OCI-LY7 (cell line): ENCODE measurements around the gene VPS37C. TPM values are rescaled to one million over a fixed set of nuclear protein-coding genes. Genes with fewer than 3 reads are reported as not detected.
A peak's percentile ranks its signal among the peaks of the same experiment; 100 is the strongest.

ENCODE experiments used
- BruUV-seq: library from RNA; stranded (reverse); fragments of 400-500 nt; replicated peaks from 2 replicates; lab custom pipeline; 2021; lab: Mats Ljungman, UMichigan
- CTCF ChIA-PET: fragments of 300-600 bp; sonication (Branson Sonifier 250); formaldehyde crosslinking; loops from one replicate; lab custom pipeline; 2022; ENCODE audit warnings: antibody characterized with exemption; ENCODE audit not compliant: unreplicated experiment; lab: Charles Lee
- POLR2A ChIA-PET: fragments of 300-600 bp; sonication (Branson Sonifier 250); formaldehyde crosslinking; loops from one replicate; lab custom pipeline; 2022; ENCODE audit warnings: antibody characterized with exemption; lab: Charles Lee
- DNase-seq: peaks from one replicate; pipeline ENCODE4 v3.0.0-alpha.2; 2015; ENCODE audit warnings: low spot score
- H2AFZ ChIP-seq: fragments of 200-600 bp; sonication (generic), shearing (Covaris generic); 2 replicates; pipeline ENCODE4 v1.6.1; 2014; ENCODE audit warnings: mild to moderate bottlenecking, antibody characterized with exemption, low read length, moderate library complexity
- H3K27ac ChIP-seq: fragments of 200-600 bp; sonication (generic); 2 replicates; pipeline ENCODE4 v1.5.1; 2014; ENCODE audit warnings: mixed run types, low read depth, mild to moderate bottlenecking, moderate library complexity, low read length, inconsistent platforms; ENCODE audit not compliant: poor library complexity, severe bottlenecking
- H3K36me3 ChIP-seq: fragments of 200-600 bp; sonication (generic); 2 replicates; pipeline ENCODE4 v1.6.1; 2014; ENCODE audit warnings: mild to moderate bottlenecking, antibody characterized with exemption, low read length, moderate library complexity, mixed read lengths; ENCODE audit not compliant: insufficient read depth
- H3K4me1 ChIP-seq: fragments of 200-600 bp; sonication (generic); 2 replicates; pipeline ENCODE4 v1.5.1; 2014; ENCODE audit warnings: mild to moderate bottlenecking, low read length; ENCODE audit not compliant: insufficient read depth, poor library complexity, severe bottlenecking
- H3K4me2 ChIP-seq: fragments of 200-600 bp; sonication (generic); 2 replicates; pipeline ENCODE4 v1.6.1; 2014; ENCODE audit warnings: mild to moderate bottlenecking, low read length
- H3K4me3 ChIP-seq: fragments of 200-600 bp; sonication (generic); 2 replicates; pipeline ENCODE4 v1.5.1; 2014; ENCODE audit warnings: mild to moderate bottlenecking, low read depth, low read length; ENCODE audit not compliant: poor library complexity, severe bottlenecking
- H3K79me2 ChIP-seq: fragments of 200-600 bp; sonication (generic); 2 replicates; pipeline ENCODE4 v1.6.1; 2016; ENCODE audit warnings: low read depth, mild to moderate bottlenecking, low read length, moderate library complexity, mixed read lengths; ENCODE audit not compliant: insufficient read depth
- H3K9me2 ChIP-seq: fragments of 200-600 bp; sonication (generic); 2 replicates; pipeline ENCODE4 v1.6.1; 2016; ENCODE audit warnings: mild to moderate bottlenecking, low read length, mixed read lengths; ENCODE audit not compliant: insufficient read depth
- H3K9me3 ChIP-seq: fragments of 200-600 bp; sonication (generic); 2 replicates; pipeline ENCODE4 v1.6.1; 2014; ENCODE audit warnings: mild to moderate bottlenecking, mixed run types, low read length, mixed read lengths
- H4K20me1 ChIP-seq: fragments of 200-600 bp; sonication (generic); 2 replicates; pipeline ENCODE4 v1.6.1; 2014; ENCODE audit warnings: mild to moderate bottlenecking, antibody characterized with exemption, low read length, moderate library complexity, mixed read lengths; ENCODE audit not compliant: insufficient read depth
- EZH2phosphoT487 ChIP-seq: fragments of 200-600 bp; sonication (generic); IDR thresholded peaks from 2 replicates; pipeline ENCODE4 v1.6.1; 2018; ENCODE audit warnings: low read depth, borderline replicate concordance, mild to moderate bottlenecking, mixed run types, antibody characterized with exemption, low read length, moderate library complexity, mixed read lengths
- intact Hi-C: fragments of 100-400 bp; cut with micrococcal nuclease; formaldehyde crosslinking; loops from one replicate; pipeline ENCODE4 v1.10.0; 2022; ENCODE audit not compliant: unreplicated experiment
- total RNA-seq, 2 experiments: library from RNA; depleted of rRNA in 1 of 2; stranded (reverse); fragments of >200 nt in 1 of 2; shearing (Covaris generic) in 1 of 2; gene quantifications; 2 replicates each; pipeline ENCODE4 v1.2.3, GENCODE V29; 2014 to 2022
- TF ChIP-seq, protein P1 (sequence below): fragments of 200-600 bp; sonication (generic); conservative IDR thresholded peaks from 2 replicates; pipeline ENCODE4 v1.5.1; 2014; ENCODE audit warnings: mild to moderate bottlenecking, antibody characterized with exemption, low read length, moderate library complexity, mixed read lengths

VPS37C gene
- total RNA-seq, 2 experiments from 2014 or later = 10.3 to 12.8 TPM

DNA sequence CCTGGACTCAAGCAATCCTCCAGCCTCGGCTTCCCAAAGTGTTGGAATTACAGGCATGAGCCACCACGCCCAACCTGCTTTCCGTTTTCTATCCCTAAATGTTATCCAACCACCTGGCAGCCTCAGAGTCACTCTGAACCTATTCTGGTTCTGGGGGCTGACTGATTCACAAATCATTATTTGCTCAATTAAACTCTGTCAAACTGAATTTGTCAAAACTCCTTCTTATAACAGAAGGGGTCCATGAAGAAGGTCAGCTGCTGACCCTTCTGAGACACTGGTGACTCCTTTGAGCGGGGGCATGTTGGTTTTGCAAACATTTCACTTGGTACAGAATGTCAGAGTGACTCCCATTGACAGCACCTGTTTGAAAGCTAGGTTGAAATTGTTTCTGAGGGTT, 1.8 kb upstream of the VPS37C start:
- peaks cover 28% of the 10 kb centered on the region for H3K4me1 ChIP-seq
- no peak overlapping the region for H2AFZ ChIP-seq
- DNase-seq = no peak
- intact Hi-C loops = no loop called here
- no peaks in the 10 kb centered on the region for H3K9me3 ChIP-seq
- ChIA-PET CTCF (no interaction called here), POLR2A (no interaction called here)
- H3K9me2 ChIP-seq = no peaks in the 10 kb centered on the region
- H3K36me3 ChIP-seq = no peaks in the 10 kb centered on the region
- BruUV-seq = no TSS peak
- no peak for TF ChIP-seq EZH2phosphoT487
- TF ChIP-seq, protein P1, sequence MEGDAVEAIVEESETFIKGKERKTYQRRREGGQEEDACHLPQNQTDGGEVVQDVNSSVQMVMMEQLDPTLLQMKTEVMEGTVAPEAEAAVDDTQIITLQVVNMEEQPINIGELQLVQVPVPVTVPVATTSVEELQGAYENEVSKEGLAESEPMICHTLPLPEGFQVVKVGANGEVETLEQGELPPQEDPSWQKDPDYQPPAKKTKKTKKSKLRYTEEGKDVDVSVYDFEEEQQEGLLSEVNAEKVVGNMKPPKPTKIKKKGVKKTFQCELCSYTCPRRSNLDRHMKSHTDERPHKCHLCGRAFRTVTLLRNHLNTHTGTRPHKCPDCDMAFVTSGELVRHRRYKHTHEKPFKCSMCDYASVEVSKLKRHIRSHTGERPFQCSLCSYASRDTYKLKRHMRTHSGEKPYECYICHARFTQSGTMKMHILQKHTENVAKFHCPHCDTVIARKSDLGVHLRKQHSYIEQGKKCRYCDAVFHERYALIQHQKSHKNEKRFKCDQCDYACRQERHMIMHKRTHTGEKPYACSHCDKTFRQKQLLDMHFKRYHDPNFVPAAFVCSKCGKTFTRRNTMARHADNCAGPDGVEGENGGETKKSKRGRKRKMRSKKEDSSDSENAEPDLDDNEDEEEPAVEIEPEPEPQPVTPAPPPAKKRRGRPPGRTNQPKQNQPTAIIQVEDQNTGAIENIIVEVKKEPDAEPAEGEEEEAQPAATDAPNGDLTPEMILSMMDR = no peak
- no peak overlapping the region for H3K4me2 ChIP-seq
- no peak overlapping the region for H3K27ac ChIP-seq
- peaks cover 19% of the 10 kb centered on the region; the same call in 1 of the 2 replicates for H3K79me2 ChIP-seq
- no peaks in the 10 kb centered on the region for H4K20me1 ChIP-seq
- H3K4me3 ChIP-seq = no peak overlapping the region

DNA sequence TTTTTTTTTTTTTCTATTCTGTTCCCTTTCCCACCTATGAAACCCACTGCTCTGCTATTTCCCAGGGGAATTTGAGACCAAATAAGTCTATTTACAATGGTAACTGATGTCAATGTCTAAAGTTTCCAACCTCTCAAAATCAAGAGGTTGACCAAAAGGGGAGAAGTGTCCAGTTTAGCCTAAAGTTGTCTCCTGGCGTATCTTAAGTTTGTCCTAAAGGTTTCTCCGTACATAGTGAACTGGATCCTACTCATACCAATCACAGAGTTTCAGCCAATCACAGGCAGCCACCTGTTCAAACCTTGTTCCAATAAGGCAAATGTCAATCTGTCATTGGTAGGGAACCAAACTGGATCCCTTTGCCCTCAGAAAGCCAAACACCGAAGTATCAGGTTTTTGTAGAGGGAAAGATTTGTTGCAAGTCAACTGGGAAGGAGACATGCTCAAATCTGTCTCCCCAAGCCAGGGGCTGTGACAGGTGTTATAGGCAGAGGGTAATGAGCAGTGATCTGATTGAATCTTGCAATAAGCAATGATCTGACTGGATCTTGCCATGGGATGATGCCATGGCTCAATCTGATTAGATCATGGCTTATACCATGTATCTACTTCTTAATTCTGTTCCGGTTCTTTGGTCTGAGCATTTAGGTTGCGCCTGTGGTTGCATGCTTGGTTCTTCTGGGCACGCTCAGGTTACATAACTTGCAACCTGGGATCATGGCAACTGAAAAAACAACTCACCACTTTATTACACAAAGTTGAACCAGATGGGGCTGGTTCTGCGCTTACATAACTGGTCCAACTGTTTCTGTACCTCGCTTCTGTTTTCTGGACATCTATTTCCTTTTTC, 1.1 kb upstream of the VPS37C start:
- Histone ChIP-seq H3K36me3 (no peaks in the 10 kb centered on the region), H3K4me2 (peak overlapping the region; percentile 94), H3K4me1 (peaks cover 28% of the 10 kb centered on the region), H3K79me2 (peaks cover 19% of the 10 kb centered on the region; the same call in 1 of the 2 replicates), H4K20me1 (no peaks in the 10 kb centered on the region), H3K4me3 (peak overlapping the region; percentile 85), H3K9me2 (no peaks in the 10 kb centered on the region), H3K9me3 (no peaks in the 10 kb centered on the region), H2AFZ (peak overlapping the region; percentile 85), H3K27ac (peak overlapping the region; percentile 82)
- no peak for TF ChIP-seq EZH2phosphoT487
- TF ChIP-seq, protein P1 = no peak
- intact Hi-C loops = no loop called here
- DNase-seq = peak; percentile 24
- ChIA-PET CTCF (no interaction called here), POLR2A (interaction anchor here (0.6 to 1.6 kb wide), 2 partner anchors 172 to 267 kb away, joined by 4 to 5 read pairs; partner anchors contain the start of genes CPSF7 and SDHAF2)
- BruUV-seq = no TSS peak
